Measurements from ENCODE around the gene DMXL2. TPM values are rescaled to one million over a fixed set of nuclear protein-coding genes. Genes with fewer than 3 reads are reported as not detected.
"Not testable (repeated sequence)": the region's sequence is repeated elsewhere in the genome, so short reads cannot be mapped to it uniquely, and the experiment has no call there.

DMXL2 gene
- total RNA-seq, 1 donor from 2014 or later: 7.1 TPM

GRCh38 chr15:51634591-51635198 lies 12.1 kb upstream of the DMXL2 start:
- intact Hi-C loops (cut with DNase I): no loop called here
- no peak for DNase-seq (ENCODE audit: missing footprints)
- ATAC-seq: no peak

- peak; percentile 70 for ATAC-seq
- no peak for DNase-seq (ENCODE audit: missing footprints)
- intact Hi-C loops (cut with DNase I): no loop called here
Measured at GRCh38 chr15:51629612-51630011, 7.0 kb upstream of the DMXL2 start.

DNA sequence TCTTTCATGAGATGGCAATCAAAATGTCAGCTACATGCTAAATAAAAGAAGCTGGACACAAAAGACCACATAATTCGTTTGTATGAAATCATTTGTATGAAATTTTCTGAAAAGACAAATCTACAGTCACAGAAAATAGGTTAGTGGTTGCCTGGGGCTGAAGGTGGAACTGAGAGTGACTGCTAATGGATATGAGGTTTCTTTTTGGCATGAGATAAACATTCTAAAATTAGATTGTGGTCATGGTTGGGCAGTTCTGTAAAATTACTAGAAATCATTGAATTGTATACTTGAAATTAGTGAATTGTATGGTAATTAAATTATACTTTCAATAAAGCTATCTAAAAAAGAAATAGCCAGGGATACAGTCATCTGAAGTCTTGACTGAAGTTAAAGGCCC lies 2.7 kb upstream of the DMXL2 start:
- DNase-seq (ENCODE audit: missing footprints): no peak
- intact Hi-C loops (cut with DNase I): no loop called here
- no peak for ATAC-seq

GRCh38 chr15:51624022-51624421 lies 1.5 kb upstream of the DMXL2 start:
- no peak for DNase-seq (ENCODE audit: missing footprints)
- ATAC-seq: no peak
- intact Hi-C loops (cut with DNase I): no loop called here

DNA sequence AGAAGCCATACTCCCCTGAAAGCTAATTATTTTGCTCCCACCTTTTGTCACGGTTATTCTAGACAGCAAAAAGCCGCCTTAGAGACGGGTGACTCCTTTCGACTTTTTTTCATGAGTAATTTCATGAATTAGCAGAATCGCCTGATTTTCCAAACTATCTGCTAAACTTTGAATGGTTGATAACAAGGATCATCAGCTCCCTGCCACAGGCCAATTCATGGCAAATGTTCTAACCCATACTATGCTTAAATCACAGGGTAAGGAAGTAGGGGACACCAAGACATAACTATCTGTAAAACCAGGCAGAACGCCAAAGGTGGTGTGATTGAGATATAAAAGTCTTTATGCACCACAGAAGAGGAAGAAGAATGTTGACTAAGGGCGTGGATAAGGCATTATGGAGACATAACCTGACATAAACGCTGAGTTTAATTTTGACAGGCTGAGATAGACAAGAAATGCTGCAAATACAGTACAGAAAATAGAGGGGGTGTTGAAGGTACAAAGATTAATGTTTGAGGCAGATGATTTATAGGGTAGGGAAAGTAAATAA lies 891 bp upstream of the DMXL2 start:
- intact Hi-C loops (cut with DNase I): no loop called here
- no peak for ATAC-seq

GRCh38 chr15:51621936-51622603 lies 501 bp downstream of the DMXL2 start:
- peak; percentile 76 for DNase-seq (ENCODE audit: missing footprints)

More for the DNA sequence above, 891 bp upstream of the DMXL2 start:
- no peak for DNase-seq (ENCODE audit: missing footprints)

DNA sequence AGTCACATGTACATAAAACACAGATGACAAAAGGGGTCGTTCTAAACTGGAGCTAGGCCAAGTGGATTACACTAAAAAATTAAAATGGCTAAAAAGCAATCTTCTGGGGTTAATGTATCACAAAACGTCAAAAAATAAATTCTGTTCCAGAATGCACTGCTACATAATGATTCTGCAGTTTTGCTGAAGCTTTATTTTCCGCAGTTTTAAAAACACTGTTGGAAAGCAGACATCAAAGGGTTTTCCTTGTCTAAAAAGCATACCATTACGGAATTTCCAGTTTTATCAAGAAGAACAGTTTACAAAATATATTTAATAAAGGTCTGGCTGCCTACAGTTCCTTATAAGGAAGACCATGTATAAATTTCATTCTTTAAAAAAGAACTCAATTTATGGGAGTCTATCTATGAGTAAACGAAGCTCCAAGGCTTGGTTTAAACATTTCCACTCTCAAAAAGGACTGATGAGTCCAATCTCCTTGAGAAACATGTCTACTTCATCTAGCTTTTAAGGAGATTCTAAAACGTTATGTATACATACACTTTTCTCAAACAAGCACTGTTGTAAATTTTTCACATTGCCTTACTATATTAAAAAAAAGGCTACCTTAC lies 1.3 kb downstream of the DMXL2 start:
- no peak for ATAC-seq
- intact Hi-C loops (cut with DNase I): no loop called here
- DNase-seq (ENCODE audit: missing footprints): no peak

More at GRCh38 chr15:51621936-51622603, 501 bp downstream of the DMXL2 start:
- intact Hi-C loops (cut with DNase I): no loop called here
- ATAC-seq: peak; percentile 72

GRCh38 chr15:51620641-51621040 lies 1.9 kb downstream of the DMXL2 start:
- intact Hi-C loops (cut with DNase I): no loop called here
- ATAC-seq: no peak
- no peak for DNase-seq (ENCODE audit: missing footprints)

DNA sequence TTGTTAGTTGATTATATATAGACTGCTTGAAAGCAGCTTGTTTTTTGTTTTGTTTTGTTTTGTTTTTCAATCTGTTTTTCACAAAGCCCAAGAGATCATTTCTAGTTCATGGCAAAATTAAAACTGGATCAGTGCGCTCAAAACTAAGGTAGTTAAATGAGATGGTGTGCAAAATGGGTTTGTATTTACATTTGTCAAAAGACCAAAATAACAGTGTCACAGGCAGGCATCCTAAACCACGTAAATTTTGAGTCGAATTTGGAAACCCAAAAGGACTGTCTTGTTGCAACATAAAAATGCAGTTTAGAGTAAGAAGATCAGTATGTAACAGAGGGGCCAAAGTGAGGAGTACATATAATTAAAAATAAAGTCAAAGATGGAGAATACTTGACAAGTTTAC lies 2.4 kb downstream of the DMXL2 start:
- ATAC-seq (no peak), DNase-seq (ENCODE audit: missing footprints) (no peak)
- intact Hi-C loops (cut with DNase I): no loop called here

GRCh38 chr15:51619331-51620035 lies 3.1 kb downstream of the DMXL2 start:
- DNase-seq (ENCODE audit: missing footprints): no peak
- intact Hi-C loops (cut with DNase I): no loop called here
- no peak for ATAC-seq

GRCh38 chr15:51617886-51618285 lies 4.7 kb downstream of the DMXL2 start:
- intact Hi-C loops (cut with DNase I): no loop called here
- ATAC-seq: no peak
- DNase-seq (ENCODE audit: missing footprints): no peak

DNA sequence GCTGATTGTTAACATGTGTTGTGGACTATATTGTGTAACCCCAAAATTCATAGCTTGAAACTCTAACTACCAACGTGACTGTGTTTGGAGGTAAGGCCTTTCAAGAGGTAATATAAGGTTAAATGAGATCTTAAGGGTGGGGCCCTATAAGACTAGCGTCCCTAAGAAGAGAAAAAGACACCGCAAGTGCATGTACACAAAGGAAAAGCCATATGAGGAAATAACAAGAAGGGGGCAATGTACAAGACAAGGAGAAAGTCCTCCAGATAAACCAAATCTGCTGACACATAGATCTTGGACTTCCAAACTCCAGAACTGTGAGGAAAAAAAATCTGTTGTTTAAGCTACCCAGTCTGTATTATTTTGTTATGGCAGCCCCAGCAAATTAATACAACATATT lies 8.6 kb downstream of the DMXL2 start:
- no peak for ATAC-seq
- DNase-seq (ENCODE audit: missing footprints): no peak
- intact Hi-C loops (cut with DNase I): no loop called here

DNA sequence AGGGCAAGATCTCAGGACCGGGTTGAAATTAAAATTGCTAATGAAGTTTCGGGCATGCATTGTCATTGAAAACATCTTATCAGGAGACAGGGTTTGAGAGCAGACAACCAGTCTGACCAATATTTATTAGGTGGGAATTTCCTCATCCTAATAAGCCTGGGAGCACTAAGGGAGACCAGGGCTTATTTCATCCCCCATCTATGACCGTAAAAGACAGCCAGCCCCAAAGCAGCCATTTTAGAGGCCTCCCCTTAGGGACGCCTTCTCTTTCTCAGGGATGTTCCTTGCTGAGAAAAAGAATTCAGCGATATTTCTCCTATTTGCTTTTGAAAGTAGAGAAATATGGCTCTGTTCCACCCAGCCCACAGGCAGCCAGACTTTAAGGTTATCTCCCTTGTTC lies 9.9 kb downstream of the DMXL2 start:
- DNase-seq (ENCODE audit: missing footprints); intact Hi-C loops (cut with DNase I): not testable (repeated sequence)

DNA sequence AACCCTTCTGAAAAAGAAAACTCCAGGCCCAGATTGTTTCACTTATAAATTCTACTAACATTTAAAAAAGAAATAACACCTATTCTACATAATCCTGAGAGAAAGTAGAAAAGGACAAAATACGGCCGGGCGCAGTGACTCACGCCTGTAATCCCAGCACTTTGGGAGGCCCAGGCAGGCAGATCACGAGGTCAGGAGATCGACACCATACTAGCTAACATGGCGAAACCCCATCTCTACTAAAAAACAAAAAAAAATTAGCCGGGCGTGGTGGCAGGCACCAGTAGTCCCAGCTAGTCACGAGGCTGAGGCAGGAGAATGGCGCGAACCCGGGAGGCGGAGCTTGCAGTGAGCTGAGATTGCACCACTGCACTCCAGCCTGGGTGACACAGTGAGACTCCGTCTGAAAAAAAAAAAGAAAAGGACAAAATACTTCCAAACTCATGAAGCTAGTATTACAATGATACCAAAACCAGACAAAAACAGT lies 19.1 kb downstream of the DMXL2 start:
- intact Hi-C loops (cut with DNase I); DNase-seq (ENCODE audit: missing footprints); ATAC-seq: not testable (repeated sequence)

More for the DNA sequence above, 9.9 kb downstream of the DMXL2 start:
- not testable (repeated sequence) for ATAC-seq

GRCh38 chr15:51603002-51603401 lies 19.6 kb downstream of the DMXL2 start:
- ATAC-seq (no peak), DNase-seq (ENCODE audit: missing footprints) (no peak)
- intact Hi-C loops (cut with DNase I): no loop called here

DNA sequence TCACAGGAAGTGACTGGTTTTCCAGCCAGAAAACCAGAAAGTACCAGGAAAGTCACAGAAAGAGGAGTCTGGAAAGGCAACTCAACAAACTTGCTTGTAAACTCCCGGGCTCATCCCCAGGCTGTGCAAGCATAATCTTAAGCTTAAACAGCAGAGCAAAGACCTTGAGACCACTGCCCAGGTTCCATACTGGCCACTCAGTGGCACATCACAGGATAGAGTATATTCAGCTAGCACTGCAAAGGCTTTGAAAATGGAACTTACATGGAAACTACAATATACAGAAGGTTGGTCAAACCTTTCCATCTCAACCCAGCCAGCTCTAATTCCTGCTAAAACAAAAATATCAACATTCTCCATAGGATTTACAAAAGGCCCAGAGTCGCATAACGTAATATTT lies 20.1 kb downstream of the DMXL2 start:
- intact Hi-C loops (cut with DNase I): no loop called here
- DNase-seq (ENCODE audit: missing footprints) (no peak), ATAC-seq (no peak)

DNA sequence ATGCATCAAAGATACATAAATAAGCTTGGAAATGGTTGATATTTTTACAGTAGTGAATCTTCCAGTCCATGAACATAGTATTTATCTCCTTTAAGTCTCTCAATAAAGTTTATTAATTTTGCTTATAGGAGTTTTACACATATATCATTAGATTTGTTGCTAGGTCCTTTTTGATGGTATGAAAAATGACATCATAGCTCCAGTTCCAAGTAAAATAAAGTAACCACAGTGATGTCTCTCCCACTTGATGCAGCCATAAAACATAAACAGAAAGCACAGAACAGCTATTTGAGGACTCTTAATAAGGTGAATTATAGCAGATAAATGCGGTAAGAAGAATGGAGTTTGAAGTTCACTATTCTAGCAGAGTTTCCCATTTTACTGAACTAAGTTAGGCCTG lies 20.8 kb downstream of the DMXL2 start:
- ATAC-seq (no peak), DNase-seq (ENCODE audit: missing footprints) (no peak)
- intact Hi-C loops (cut with DNase I): no loop called here

DNA sequence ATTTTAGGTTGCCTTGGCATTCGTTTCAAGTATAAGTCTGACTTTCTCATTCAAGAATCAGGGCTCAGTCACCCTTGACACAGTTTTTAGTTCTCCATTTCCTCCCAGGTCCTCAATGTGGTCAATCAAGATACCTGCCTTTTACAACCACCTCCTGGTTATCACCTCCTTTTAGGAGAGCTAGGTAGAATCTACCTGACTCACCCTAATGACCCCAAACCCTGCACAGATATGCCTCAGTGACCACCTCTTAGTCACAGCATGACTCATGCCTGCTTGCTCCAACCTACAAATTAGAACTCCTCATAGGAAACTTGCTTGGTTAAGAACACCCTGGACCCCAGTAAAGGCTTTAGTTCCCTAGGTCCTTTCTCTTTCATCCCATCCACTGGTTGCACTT lies 22.5 kb downstream of the DMXL2 start:
- DNase-seq (ENCODE audit: missing footprints) (no peak), ATAC-seq (no peak)
- intact Hi-C loops (cut with DNase I): no loop called here

- intact Hi-C loops (cut with DNase I): no loop called here
- no peak for ATAC-seq
- DNase-seq (ENCODE audit: missing footprints): no peak
Measured at GRCh38 chr15:51589881-51590568, 32.5 kb downstream of the DMXL2 start.

All from Right ventricle myocardium inferior (tissue), 1 donor.